22Rv1 (cell line): ENCODE measurements around the gene DNAH8.

ENCODE experiments used
- CTCF ChIP-seq: fragments of 450-650 bp; IDR thresholded peaks from 2 replicates; pipeline ENCODE4 v1.5.1; 2017; ENCODE audit warnings: mild to moderate bottlenecking
- ZFX ChIP-seq: fragments of 450-650 bp; IDR thresholded peaks from 2 replicates; pipeline ENCODE4 v1.6.1; 2017; ENCODE audit warnings: antibody characterized with exemption, borderline replicate concordance

GRCh38 chr6:38687043-38687353 lies 28.1 kb upstream of the DNAH8 start:
- TF ChIP-seq CTCF = no peak
- no peak for TF ChIP-seq ZFX
